Activated effector memory CD4-positive, alpha-beta T cell treated with anti-CD3 and anti-CD28 coated beads, Interleukin-2, amount 50 U/mL, for 16 hours (primary cell): Measurements from ENCODE around the gene KLHL29.

Experiments used
- DNase-seq: peaks from one replicate; pipeline ENCODE4 v3.0.0-alpha.2; 2020

The KLHL29 gene

GRCh38 chr2:23690421-23691105 is 305.6 kb downstream of the KLHL29 start:
- DNase-seq, result no peak

- no peak for DNase-seq
Measured at GRCh38 chr2:23691106-23691470, 306.1 kb downstream of the KLHL29 start.

GRCh38 chr2:23691565-23691964 is 306.6 kb downstream of the KLHL29 start:
- no peak for DNase-seq

GRCh38 chr2:23692263-23692662 is 307.3 kb downstream of the KLHL29 start:
- DNase-seq, result peak; percentile 47

- peak; percentile 57 for DNase-seq
Measured at GRCh38 chr2:23692851-23693605, 308.0 kb downstream of the KLHL29 start.

- DNase-seq, result no peak
Measured at GRCh38 chr2:23693606-23693951, 308.6 kb downstream of the KLHL29 start.

DNA sequence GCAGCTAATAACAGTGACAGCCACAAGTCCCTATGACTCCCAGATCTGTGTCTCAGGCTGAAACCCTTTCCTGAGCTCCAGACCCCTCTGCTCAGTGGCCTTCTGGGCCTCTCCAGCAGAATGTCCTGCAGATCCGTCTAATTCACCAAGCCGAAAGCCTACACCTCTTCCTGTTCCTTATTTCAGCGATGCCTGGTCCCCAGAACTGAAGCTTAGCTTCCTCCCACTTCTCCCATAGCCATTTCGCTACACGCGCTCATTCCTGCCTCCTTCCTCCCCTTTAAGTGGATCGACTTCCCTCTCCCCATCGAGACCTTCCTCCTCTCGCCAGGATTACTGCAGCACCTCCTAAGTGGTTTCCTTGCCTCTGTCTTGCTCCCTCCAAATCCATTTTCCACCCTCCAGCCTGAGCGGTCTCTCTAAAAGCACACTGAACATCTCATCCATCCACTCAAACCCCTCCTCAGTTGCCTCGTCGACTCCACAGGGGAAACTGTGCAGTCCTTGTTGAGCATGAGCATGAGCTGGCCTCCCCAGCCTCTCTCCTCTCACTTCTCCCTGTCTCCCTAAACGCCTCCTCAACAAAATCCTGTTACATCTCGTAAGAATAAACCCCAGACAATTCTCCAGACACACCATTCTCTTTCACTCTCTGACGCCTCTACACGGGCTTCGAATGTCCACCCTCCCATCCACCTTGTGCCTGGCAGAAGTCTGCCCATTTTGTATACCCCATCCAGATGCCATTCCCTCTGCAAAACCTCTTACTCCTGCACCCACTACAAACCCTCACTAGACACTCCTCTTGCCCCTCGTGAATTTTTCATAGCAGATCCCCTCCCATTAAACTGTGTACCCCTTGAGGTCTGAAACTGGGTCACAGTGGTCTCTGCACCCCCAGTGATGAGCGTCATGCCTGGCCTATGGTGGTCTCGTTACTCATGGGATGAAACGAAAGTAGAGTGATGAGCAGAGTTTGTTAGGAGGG is 309.4 kb downstream of the KLHL29 start:
- peak; percentile 13 for DNase-seq

- DNase-seq, result no peak
Measured at GRCh38 chr2:23695214-23695889, 310.4 kb downstream of the KLHL29 start.

DNA sequence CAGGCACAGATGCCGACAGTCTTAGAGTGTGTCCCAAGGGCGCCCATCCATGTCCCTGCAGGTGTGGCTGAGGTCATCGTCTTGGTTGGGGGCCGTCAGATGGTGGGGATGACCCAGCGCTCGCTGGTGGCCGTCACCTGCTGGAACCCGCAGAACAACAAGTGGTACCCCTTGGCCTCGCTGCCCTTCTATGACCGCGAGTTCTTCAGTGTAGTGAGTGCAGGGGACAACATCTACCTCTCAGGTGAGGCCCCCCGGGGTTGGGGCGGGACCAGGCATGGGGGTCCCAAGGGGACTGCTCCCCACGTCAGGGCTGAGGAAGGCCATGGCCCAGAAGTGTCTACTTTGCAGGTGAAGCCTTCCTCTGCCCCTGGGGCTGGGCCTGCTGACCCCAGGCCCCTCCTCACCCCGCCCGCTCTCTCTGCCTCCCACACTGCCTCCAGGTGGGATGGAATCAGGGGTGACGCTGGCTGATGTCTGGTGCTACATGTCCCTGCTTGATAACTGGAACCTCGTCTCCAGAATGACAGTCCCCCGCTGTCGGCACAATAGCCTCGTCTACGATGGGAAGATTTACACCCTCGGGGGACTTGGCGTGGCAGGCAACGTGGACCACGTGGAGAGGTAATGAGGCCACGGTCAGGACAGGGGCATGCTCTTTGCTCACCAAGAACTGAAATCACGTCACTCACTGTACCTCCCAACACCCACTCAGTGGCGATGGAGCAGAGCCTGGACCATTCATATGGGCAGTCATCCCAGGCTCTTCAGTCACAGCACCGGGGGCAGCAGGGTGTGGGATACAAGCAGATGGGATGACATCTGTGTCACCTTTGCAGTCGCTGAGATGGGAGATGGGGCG is 311.1 kb downstream of the KLHL29 start:
- no peak for DNase-seq

GRCh38 chr2:23696752-23697045 is 311.7 kb downstream of the KLHL29 start:
- no peak for DNase-seq

GRCh38 chr2:23697256-23698075 is 312.5 kb downstream of the KLHL29 start:
- no peak for DNase-seq

GRCh38 chr2:23698116-23698693 is 313.2 kb downstream of the KLHL29 start:
- no peak for DNase-seq

DNA sequence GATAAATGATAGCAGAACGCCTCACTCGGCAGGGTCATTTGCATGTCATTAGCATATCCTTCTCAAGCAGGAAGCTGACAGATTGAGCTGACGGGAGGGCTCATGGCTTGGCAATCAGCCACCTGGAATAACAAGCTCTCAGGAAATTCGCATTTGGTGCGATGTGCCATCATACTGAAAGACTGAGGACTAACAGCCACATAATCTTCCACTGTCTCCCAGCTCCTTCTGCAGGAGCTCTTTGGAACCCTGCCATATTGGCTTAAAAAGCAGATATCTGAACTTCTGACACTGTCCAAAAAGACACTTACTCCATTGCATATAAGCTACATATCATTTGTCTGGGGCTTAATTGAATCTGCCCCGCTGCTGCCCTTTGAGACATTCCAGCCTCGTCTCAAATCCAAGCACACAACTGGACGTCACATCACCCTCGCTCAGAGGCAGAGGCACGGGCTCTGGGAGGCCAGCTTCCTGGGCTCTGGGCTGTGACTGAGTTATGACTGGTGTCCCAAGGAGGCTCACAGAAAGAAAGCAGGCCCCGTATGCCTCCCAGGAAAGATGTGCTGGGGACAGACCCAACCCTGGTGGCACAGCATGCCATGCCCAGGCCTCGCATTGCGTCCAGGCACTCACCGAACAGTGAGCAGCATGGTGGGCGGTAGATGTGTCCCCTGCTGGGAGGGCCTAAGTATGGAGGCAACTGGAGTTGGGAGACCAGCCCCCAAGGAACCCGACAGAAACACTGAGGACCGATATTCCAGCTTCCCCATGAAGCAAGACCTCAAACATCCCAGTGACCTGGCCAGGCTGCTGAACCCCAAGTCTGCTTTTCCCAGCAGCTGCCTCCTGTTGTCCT is 314.0 kb downstream of the KLHL29 start:
- no peak for DNase-seq

DNA sequence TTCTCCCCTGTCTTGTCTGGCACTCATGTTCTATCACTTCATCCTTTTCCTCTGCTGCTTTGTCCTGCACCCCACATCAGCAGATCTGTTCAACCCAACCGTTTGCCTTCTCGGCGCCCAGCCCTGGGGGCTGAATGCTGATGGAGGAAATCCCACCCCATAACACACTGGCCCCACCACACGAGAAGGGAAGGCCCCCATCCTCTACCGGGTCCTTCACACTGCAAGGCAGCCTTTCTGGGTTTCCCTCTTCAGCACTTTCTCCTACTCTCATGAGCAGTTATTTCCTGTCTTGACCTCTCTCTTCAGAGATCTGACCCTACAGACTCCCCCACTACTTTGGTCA is 314.6 kb downstream of the KLHL29 start:
- DNase-seq, result no peak

DNA sequence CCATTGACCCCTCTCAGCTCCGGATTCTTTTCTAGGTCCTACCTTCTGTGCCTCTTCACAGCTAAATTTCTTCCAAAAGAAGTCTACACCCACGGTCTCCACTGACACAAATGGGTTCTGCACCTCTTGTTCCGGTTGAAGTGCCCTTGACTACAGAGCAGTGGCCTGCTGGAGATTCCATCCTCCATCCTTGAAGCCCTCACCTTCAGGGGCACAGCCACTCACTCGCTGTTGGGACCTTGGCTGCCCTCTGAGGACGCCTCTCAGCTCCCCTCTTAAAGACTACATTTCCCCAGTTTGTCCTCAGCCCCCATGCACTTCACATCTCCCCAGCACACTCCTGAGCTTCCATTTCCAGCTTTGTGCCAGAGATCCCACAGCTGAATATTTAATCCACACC is 315.6 kb downstream of the KLHL29 start:
- no peak for DNase-seq

- no peak for DNase-seq
Measured at GRCh38 chr2:23703037-23703582, 318.1 kb downstream of the KLHL29 start.

DNA sequence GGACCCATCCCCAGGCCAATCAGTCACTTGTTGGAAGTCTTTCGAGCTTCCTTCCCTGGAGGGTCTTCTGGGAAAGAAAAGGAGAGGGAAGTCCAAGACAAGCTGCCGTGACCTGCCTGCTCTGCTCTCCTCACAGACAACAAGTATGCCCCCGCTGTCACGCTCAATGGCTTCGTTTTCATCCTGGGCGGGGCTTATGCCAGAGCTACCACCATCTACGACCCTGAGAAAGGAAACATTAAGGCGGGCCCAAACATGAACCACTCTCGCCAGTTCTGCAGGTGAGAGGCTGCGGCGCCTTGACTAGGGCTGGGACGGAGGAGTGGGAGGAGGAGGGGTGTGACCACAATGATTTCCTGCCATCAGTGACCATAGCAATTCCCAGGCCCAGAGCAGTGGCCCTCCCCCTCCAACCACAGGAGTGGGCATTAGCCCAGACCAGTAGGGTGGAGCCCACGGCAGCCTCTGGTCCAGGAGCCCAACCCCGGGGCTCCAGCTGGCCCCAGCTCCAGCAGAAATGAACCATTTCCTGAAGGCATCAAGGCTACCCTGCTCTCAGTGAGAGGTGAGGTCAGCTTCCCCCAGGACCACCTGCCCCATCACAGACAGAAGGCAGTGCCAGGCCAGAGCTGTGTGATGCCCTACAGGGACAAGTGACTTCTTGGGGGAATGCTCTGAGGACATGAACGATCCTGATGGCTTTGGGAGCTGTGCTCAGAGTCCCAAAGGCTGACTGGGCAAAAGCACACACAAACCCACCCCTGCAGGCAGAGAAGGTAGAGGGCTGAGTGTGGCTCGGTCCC is 318.8 kb downstream of the KLHL29 start:
- no peak for DNase-seq

DNA sequence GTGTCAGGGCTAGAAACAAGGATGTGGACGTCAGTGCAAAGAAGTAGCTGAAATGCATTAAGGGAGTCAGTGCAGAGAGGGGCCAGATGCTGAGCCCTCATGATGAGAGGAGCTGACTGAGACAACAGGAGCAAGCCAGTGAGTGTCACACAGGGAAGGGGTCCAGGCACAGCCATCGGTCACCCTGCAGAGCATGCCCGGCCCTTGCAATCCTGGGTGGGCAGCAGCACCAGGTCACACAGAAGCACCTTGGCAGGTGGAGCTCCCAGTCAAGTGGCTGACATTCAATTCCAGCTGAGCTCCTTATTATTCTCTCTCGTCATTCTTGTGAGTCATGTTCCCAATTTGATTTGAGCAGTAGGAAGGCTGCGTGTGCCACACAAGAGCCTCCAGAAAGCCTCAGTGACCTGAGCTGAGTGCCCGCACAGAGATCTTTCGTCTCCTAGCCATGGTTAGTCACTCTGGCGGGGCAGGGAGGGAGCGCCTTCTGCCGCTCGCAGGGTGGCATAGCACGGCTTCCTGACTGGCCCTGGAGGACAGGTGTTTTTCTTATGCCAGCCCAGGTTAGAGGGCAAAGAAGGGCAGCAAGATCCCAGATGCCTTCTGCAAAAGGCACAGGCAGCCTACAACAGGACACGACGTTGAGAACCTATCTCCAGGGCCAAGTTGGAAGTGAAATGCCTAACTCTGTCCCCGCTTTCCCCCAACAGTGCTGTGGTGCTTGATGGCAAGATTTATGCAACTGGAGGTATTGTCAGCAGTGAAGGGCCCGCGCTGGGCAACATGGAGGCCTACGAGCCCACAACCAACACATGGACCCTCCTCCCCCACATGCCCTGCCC is 321.0 kb downstream of the KLHL29 start:
- no peak for DNase-seq
